GM12878 (cell line): ENCODE results near the gene DUSP15. TPM values are rescaled to one million over a fixed set of nuclear protein-coding genes. Genes with fewer than 3 reads are reported as not detected.

Experiments used
- ATAC-seq: fragments of 200-7000 bp; cut with Tn5 transposase; 3 replicates; pipeline ENCODE4 v1.9.1; 2020; ENCODE audit warnings: mild to moderate bottlenecking, moderate library complexity
- BruUV-seq: library from RNA; stranded (reverse); fragments of 400-500 nt; replicated peaks from 2 replicates; lab custom pipeline; 2021; lab: Mats Ljungman, UMichigan
- CTCF ChIA-PET: fragments of 300-600 bp; sonication (Branson Sonifier 250); formaldehyde crosslinking; extraction: SDS; loops from one replicate; lab custom pipeline; 2021; ENCODE audit warnings: inconsistent platforms; lab: Yijun Ruan, JAX
- POLR2A ChIA-PET: fragments of 350-600 bp; formaldehyde crosslinking; extraction: SDS; loops from one replicate; lab custom pipeline; 2021; ENCODE audit warnings: inconsistent platforms; lab: Charles Lee
- RAD21 ChIA-PET: fragments of 300-600 bp; sonication (Branson Sonifier 250); formaldehyde crosslinking; loops from one replicate; lab custom pipeline; 2023; ENCODE audit warnings: antibody characterized with exemption; ENCODE audit not compliant: unreplicated experiment; lab: Charles Lee
- SMC1A ChIA-PET: fragments of 300-600 bp; sonication (Branson Sonifier 250); formaldehyde crosslinking; loops from one replicate; lab custom pipeline; 2023; ENCODE audit not compliant: unreplicated experiment, uncharacterized antibody; lab: Charles Lee
- DNase-seq: peaks from one replicate; pipeline ENCODE4 v3.0.0-alpha.2; 2011; ENCODE audit warnings: low read depth, low spot score
- FAIRE-seq: peaks from 3 replicates; lab custom pipeline; 2011; peaks lifted over from hg19 to GRCh38; lab: Jason Lieb, UNC
- H2AFZ ChIP-seq: 2 replicates; pipeline ENCODE4 v1.6.0; 2011; ENCODE audit warnings: low read depth, low read length, control low read depth; ENCODE audit not compliant: control insufficient read depth
- H3K27ac ChIP-seq: 2 replicates; pipeline ENCODE4 v1.5.1; 2011; ENCODE audit warnings: control low read depth; ENCODE audit not compliant: control insufficient read depth, insufficient read depth
- H3K27me3 ChIP-seq, 2 experiments: replicated peaks in 1 of 2; 2 replicates each; pipeline versions ENCODE4 v1.6.0 to v1.6.1; 2011; ENCODE audit warnings: low read length in 1 of 2; ENCODE audit not compliant: control insufficient read depth in 2 of 2, insufficient read depth in 2 of 2
- H3K36me3 ChIP-seq, 2 experiments: 2 replicates each; pipeline ENCODE4 v1.5.1; 2011; ENCODE audit warnings: low read length in 1 of 2; ENCODE audit not compliant: control insufficient read depth in 2 of 2, insufficient read depth in 2 of 2
- H3K4me1 ChIP-seq: 2 replicates; pipeline ENCODE4 v1.6.1; 2011; ENCODE audit warnings: mild to moderate bottlenecking, low read length, moderate library complexity, mixed read lengths; ENCODE audit not compliant: control insufficient read depth, insufficient read depth
- H3K4me2 ChIP-seq: 2 replicates; pipeline ENCODE4 v1.6.0; 2011; ENCODE audit warnings: control low read depth; ENCODE audit not compliant: control insufficient read depth, insufficient read depth
- H3K4me3 ChIP-seq: fragments of 200-600 bp; sonication (generic); 2 replicates; pipeline ENCODE4 v1.5.1; 2016
- H3K79me2 ChIP-seq: 2 replicates; pipeline ENCODE4 v1.6.0; 2011; ENCODE audit warnings: low read length; ENCODE audit not compliant: control insufficient read depth, insufficient read depth
- H3K9ac ChIP-seq: 2 replicates; pipeline ENCODE4 v1.8.0; 2011; ENCODE audit warnings: low read length, control low read depth, mixed read lengths; ENCODE audit not compliant: control insufficient read depth, insufficient read depth
- H3K9me3 ChIP-seq: replicated peaks from 3 replicates; pipeline ENCODE4 v1.5.1; 2011; ENCODE audit warnings: mild to moderate bottlenecking, low read length; ENCODE audit not compliant: control insufficient read depth, insufficient read depth
- H4K20me1 ChIP-seq: 2 replicates; pipeline ENCODE4 v1.6.0; 2011; ENCODE audit not compliant: control insufficient read depth, insufficient read depth
- NKRF ChIP-seq: fragments of 450-650 bp; conservative IDR thresholded peaks from 2 replicates; pipeline ENCODE4 v1.6.1; 2017; ENCODE audit warnings: mild to moderate bottlenecking, moderate library complexity
- PAX5 ChIP-seq: IDR thresholded peaks from 2 replicates; pipeline ENCODE4 v1.6.1; 2011; ENCODE audit warnings: low read depth, low read length, borderline replicate concordance
- WGBS: methylation state at CpG from one replicate; pipeline ENCODE4 v1.1.6; 2016; ENCODE audit warnings: low lambda C conversion rate; ENCODE audit not compliant: insufficient replicate concordance, insufficient coverage; ENCODE audit errors: missing lambda C conversion rate; 5-methylcytosine and 5-hydroxymethylcytosine counted together
- in situ Hi-C: fragments of 300-500 bp; cut with MboI; formaldehyde crosslinking; loops from 9 replicates; pipeline ENCODE4 v1.14.3; 2018; ENCODE audit warnings: mixed read lengths
- intact Hi-C: fragments of 100-400 bp; cut with micrococcal nuclease; formaldehyde crosslinking; loops from one replicate; pipeline ENCODE4 v1.14.2; 2022; ENCODE audit not compliant: unreplicated experiment
- polyA plus RNA-seq, 11 experiments: library from polyadenylated mRNA; depleted of rRNA in 4 of 11; unstranded in 6 of 11; stranded (reverse) in 5 of 11; fragments of >200 nt; fragmentation: Nextera tagmentation in 4 of 11; fragmentation: Illumina TruSeq in 1 of 11; extraction: Ambion mirVana in 4 of 11; extraction: Trizol in 1 of 11; gene quantifications; 1 replicate in 1 of 11; 2 replicates in 10 of 11; pipeline versions ENCODE4 v1.2.1 to v1.2.3, GENCODE V29; 2011 to 2016; ENCODE audit warnings: inconsistent platforms in 2 of 11, missing spikeins in 2 of 11, low read depth in 1 of 11
- total RNA-seq, 4 experiments: library from RNA; depleted of rRNA in 3 of 4; stranded (reverse); fragments of >200 nt in 3 of 4; fragmentation: Illumina TruSeq in 1 of 4; extraction: Trizol in 1 of 4; gene quantifications; 2 replicates each; pipeline versions ENCODE4 v1.2.1 to v1.2.3, GENCODE V29; 2013 to 2021

The DUSP15 gene
- total and polyA plus RNA-seq, 10 of the 15 experiments (the other 5 are each of a cell fraction or from before 2014, with no cell fraction given): 0.06 to 2.5 (median 0.67) TPM; not detected in 1

- in situ Hi-C loops (no loop called here), intact Hi-C loops (no loop called here)
- Histone ChIP-seq H3K27ac (no peak overlapping the region), H3K4me1 (no peaks in the 10 kb centered on the region), H3K9ac (no peak overlapping the region), H4K20me1 (no peaks in the 10 kb centered on the region), H3K36me3 (no peaks in the 10 kb centered on the region), H3K4me2 (no peak overlapping the region), H3K79me2 (no peaks in the 10 kb centered on the region), H3K4me3 (no peak overlapping the region), H3K9me3 (no peaks in the 10 kb centered on the region), H3K27me3 (no peaks in the 10 kb centered on the region), H2AFZ (no peak overlapping the region)
- DNase-seq (no peak), FAIRE-seq (no peak), ATAC-seq (no peak)
- POLR2A ChIA-PET: interaction anchor here (0.8 to 1.2 kb wide), 2 partner anchors 11 to 125 kb away, joined by 3 read pairs; no protein-coding TSS in a partner anchor
- no TSS peak for BruUV-seq
- SMC1A ChIA-PET: interaction anchor here (2.2 kb wide), 1 partner anchor 9 kb away, joined by 5 read pairs; no protein-coding TSS in a partner anchor
- TF ChIP-seq NKRF (no peak), PAX5 (0 out of 2 replicates have a peak, but pooled peaks have one; percentile 17)
- WGBS: 55% methylated on average over 17 of the region's 17 CpGs
- RAD21 ChIA-PET: interaction anchor here (1.0 kb wide), 1 partner anchor 9 kb away, joined by 4 read pairs; no protein-coding TSS in a partner anchor
- CTCF ChIA-PET: interaction anchor here (1.6 kb wide), 1 partner anchor 10 kb away, joined by 4 read pairs; no protein-coding TSS in a partner anchor
Measured at GRCh38 chr20:31909253-31910070, 39.1 kb upstream of the DUSP15 start.
